ENCODE results near the gene PLA2G4D. TPM values are rescaled to one million over a fixed set of nuclear protein-coding genes. Genes with fewer than 3 reads are reported as not detected.

The PLA2G4D gene
- total RNA-seq, 1 experiment from 2014 or later, result not detected

- Mint-ChIP-seq H3K4me3 (ENCODE audit: unreplicated experiment) (no peak overlapping the region), H3K9me3 (ENCODE audit: unreplicated experiment) (no peaks in the 10 kb centered on the region), H3K4me1 (ENCODE audit: insufficient read depth, unreplicated experiment) (peaks cover 11% of the 10 kb centered on the region), H3K27ac (ENCODE audit: low read depth, unreplicated experiment) (no peak overlapping the region), H3K36me3 (ENCODE audit: insufficient read depth, unreplicated experiment) (no peaks in the 10 kb centered on the region), H3K27me3 (ENCODE audit: insufficient read depth, unreplicated experiment) (no peaks in the 10 kb centered on the region)
- POLR2A ChIA-PET, result interaction anchor here (0.7 kb wide), 1 partner anchor 118 kb away, joined by 3 read pairs; no protein-coding TSS in a partner anchor
- intact Hi-C loops (cut with micrococcal nuclease), result no loop called here
- CTCF ChIA-PET, result interaction anchor here (0.9 to 6.8 kb wide), 2 partner anchors 47 to 121 kb away, joined by 6 to 53 read pairs; no protein-coding TSS in a partner anchor
- DNase-seq (ENCODE audit: unreplicated experiment), result no peak
- TF ChIP-seq CTCF (IDR thresholded peaks at IDR 0.05; ENCODE audit: unreplicated experiment), result no peak
- BruUV-seq (replicated peaks), result no TSS peak
Observed at GRCh38 chr15:42090370-42090769, 4.0 kb downstream of the PLA2G4D start.

- H3K36me3 Mint-ChIP-seq (ENCODE audit: insufficient read depth, unreplicated experiment), result no peaks in the 10 kb centered on the region
- ChIA-PET CTCF (interaction anchor here (0.9 to 6.8 kb wide), 2 partner anchors 47 to 49 kb away, joined by 5 to 53 read pairs; no protein-coding TSS in a partner anchor), POLR2A (no interaction called here)
- no TSS peak for BruUV-seq (replicated peaks)
- H3K27me3 Mint-ChIP-seq (ENCODE audit: insufficient read depth, unreplicated experiment), result no peaks in the 10 kb centered on the region
- peaks cover 16% of the 10 kb centered on the region for H3K4me1 Mint-ChIP-seq (ENCODE audit: insufficient read depth, unreplicated experiment)
- no peak overlapping the region for H3K27ac Mint-ChIP-seq (ENCODE audit: low read depth, unreplicated experiment)
- no peaks in the 10 kb centered on the region for H3K9me3 Mint-ChIP-seq (ENCODE audit: unreplicated experiment)
- no peak for DNase-seq (ENCODE audit: unreplicated experiment)
- intact Hi-C loops (cut with micrococcal nuclease), result no loop called here
- H3K4me3 Mint-ChIP-seq (ENCODE audit: unreplicated experiment), result no peak overlapping the region
- no peak for TF ChIP-seq CTCF (IDR thresholded peaks at IDR 0.05; ENCODE audit: unreplicated experiment)
Observed at GRCh38 chr15:42089942-42090341, 4.4 kb downstream of the PLA2G4D start.

DNA sequence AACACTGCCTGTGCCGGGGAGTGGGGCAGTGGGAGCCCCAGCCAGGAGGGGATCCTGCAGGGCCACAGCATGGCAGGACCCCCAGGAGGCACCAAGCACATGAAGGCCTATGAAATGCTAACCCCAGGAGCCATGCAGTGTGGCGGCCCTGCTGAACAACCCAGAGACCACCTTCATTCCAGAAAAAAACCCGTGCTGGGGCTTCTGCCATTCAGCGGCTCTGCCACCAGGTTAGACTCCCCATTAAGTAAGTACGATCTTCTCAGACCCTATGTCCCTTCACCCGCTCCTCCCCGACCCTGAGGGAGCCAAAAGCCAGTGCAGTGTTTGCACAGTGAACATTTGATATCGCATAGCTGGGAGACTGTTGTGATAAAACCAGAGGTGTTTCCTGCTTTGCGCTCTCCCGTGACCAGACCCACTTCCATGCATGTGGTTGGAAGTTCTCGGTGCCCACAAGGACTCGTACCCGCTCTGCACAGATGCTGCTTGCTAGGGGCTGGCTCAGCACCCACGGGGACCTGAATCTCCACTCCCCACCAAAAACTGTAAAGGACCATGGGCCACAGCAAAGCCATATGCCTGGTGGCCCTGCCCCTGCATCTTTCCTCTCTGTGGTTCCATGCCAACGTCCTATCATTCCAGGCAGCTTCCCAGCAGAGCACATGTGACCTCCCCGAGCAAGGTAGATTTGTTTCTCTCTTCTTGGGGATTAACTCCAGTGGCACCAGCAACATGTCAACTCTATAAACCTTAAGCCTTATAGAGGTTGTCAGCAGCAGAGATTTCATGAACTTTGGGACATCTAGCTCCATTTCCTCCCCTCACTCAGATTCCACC is 5.3 kb downstream of the PLA2G4D start:
- no peak overlapping the region for H3K27ac Mint-ChIP-seq (ENCODE audit: low read depth, unreplicated experiment)
- TF ChIP-seq CTCF (IDR thresholded peaks at IDR 0.05; ENCODE audit: unreplicated experiment), result no peak
- no peak for DNase-seq (ENCODE audit: unreplicated experiment)
- H3K36me3 Mint-ChIP-seq (ENCODE audit: insufficient read depth, unreplicated experiment), result no peaks in the 10 kb centered on the region
- intact Hi-C loops (cut with micrococcal nuclease), result no loop called here
- H3K4me3 Mint-ChIP-seq (ENCODE audit: unreplicated experiment), result no peak overlapping the region
- no peaks in the 10 kb centered on the region for H3K9me3 Mint-ChIP-seq (ENCODE audit: unreplicated experiment)
- ChIA-PET CTCF (interaction anchor here (0.9 kb wide), 1 partner anchor 50 kb away, joined by 5 read pairs; no protein-coding TSS in a partner anchor), POLR2A (no interaction called here)
- no peaks in the 10 kb centered on the region for H3K27me3 Mint-ChIP-seq (ENCODE audit: insufficient read depth, unreplicated experiment)
- peaks cover 25% of the 10 kb centered on the region for H3K4me1 Mint-ChIP-seq (ENCODE audit: insufficient read depth, unreplicated experiment)
- no TSS peak for BruUV-seq (replicated peaks)

DNA sequence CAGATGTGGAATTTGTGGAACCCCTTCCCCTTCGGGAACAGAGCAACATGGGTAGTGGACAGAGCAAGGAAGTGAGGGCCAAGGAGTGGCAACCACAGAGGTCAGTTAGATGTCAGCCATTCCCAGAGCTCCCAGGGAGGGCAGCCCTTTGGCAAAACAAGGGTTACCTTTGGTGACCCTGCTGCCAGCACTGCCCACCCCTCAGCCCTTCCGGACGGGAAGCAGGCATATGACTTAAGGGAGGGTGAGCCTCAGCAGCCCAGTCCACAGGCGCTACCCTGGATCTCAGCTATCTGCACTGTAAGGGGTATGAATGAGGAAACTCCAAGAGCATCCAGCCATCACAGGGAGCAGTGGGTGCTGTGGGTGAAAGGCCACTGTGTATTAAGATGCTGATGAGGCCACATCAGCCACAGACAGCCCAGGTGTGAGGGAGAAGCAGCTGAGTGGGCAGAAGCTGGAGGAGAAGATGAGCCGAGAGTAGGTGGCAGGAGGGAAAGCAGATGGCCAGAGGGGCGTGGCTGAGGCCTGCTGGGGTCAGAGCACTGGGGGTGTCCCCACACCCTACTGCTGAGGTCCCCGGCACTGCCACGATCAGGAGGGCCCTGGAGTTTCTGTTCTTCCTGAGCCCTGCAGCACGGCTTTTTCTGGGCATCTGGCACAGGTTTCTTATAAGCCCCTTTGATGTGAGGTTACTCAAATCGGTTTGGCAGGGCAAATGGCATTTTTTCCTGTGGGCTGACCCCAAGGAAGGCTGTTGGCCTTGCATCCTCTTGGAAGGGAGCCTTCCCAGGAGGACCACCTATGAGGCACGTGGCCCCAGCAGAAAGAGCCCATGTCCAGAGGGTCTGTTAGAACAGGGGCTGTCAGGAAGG is 6.2 kb downstream of the PLA2G4D start:
- Mint-ChIP-seq H3K36me3 (ENCODE audit: insufficient read depth, unreplicated experiment) (no peaks in the 10 kb centered on the region), H3K9me3 (ENCODE audit: unreplicated experiment) (no peaks in the 10 kb centered on the region), H3K27me3 (ENCODE audit: insufficient read depth, unreplicated experiment) (no peaks in the 10 kb centered on the region), H3K4me1 (ENCODE audit: insufficient read depth, unreplicated experiment) (peaks cover 30% of the 10 kb centered on the region), H3K4me3 (ENCODE audit: unreplicated experiment) (no peak overlapping the region), H3K27ac (ENCODE audit: low read depth, unreplicated experiment) (no peak overlapping the region)
- DNase-seq (ENCODE audit: unreplicated experiment), result no peak
- ChIA-PET POLR2A (no interaction called here), CTCF (interaction anchor here (0.9 to 8.0 kb wide), 2 partner anchors 49 to 97 kb away, joined by 4 to 69 read pairs; no protein-coding TSS in a partner anchor)
- no peak for TF ChIP-seq CTCF (IDR thresholded peaks at IDR 0.05; ENCODE audit: unreplicated experiment)
- intact Hi-C loops (cut with micrococcal nuclease), result no loop called here
- BruUV-seq (replicated peaks), result no TSS peak

All from MCF 10A (cell line).